ENCODE measurements around the gene PAX7.

DNA sequence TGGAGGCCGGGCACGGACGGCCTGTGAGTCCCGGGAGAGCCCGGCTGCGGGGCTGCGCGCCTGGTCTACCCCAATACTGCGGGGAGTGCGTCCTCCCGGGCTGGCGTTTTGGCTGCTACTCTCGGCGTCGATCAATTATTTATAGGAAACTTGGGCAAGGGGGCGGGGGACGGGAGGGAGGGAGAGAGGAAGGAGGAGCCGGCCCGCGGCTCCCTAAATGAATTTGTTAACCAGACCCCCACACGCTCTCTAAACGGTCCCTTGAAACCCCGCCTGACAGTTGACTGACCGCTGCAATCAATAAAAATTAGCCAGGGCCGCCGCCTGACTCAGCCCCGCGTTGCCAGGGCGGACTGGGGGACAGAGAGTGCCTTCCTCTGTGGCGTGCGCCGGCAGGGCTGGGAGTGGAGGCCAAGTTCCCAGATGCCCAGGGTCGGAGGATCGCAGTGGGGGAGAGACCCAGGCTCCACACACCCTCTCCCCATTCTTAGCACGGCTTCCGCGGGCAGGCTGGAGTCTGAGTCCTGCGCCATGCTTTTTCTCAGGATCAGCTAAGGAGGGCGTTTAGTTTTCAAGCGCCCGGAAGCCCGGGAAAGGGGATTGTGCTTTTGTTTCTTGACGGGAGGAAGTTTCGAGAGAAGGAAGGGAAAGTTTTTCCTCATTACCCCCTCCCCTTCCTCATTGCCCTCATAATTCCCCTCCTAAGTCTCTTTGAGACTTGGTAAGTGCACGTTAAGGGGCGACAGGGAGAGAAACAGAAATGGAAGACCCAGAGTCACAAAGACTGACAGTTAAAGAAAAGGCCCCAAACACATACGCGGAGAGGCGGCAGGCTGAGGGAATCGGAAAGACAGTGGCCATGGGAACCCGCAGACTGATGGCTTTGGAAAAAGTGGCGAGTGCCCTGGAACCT lies 6.2 kb downstream of the PAX7 start:
- TF ChIP-seq, protein P1, sequence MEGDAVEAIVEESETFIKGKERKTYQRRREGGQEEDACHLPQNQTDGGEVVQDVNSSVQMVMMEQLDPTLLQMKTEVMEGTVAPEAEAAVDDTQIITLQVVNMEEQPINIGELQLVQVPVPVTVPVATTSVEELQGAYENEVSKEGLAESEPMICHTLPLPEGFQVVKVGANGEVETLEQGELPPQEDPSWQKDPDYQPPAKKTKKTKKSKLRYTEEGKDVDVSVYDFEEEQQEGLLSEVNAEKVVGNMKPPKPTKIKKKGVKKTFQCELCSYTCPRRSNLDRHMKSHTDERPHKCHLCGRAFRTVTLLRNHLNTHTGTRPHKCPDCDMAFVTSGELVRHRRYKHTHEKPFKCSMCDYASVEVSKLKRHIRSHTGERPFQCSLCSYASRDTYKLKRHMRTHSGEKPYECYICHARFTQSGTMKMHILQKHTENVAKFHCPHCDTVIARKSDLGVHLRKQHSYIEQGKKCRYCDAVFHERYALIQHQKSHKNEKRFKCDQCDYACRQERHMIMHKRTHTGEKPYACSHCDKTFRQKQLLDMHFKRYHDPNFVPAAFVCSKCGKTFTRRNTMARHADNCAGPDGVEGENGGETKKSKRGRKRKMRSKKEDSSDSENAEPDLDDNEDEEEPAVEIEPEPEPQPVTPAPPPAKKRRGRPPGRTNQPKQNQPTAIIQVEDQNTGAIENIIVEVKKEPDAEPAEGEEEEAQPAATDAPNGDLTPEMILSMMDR (IDR thresholded peaks at IDR 0.05): no peak
- TF ChIP-seq POLR2A (IDR thresholded peaks at IDR 0.05): no peak
